Eye (tissue), 1 donor: Measurements from ENCODE around the gene SPG7.
"Not testable (repeated sequence)": the region's sequence is repeated elsewhere in the genome, so short reads cannot be mapped to it uniquely, and the experiment has no call there.

ENCODE experiments used
- DNase-seq: peaks from one replicate; pipeline ENCODE4 v3.0.0-alpha.2; 2015

Gene SPG7

DNA sequence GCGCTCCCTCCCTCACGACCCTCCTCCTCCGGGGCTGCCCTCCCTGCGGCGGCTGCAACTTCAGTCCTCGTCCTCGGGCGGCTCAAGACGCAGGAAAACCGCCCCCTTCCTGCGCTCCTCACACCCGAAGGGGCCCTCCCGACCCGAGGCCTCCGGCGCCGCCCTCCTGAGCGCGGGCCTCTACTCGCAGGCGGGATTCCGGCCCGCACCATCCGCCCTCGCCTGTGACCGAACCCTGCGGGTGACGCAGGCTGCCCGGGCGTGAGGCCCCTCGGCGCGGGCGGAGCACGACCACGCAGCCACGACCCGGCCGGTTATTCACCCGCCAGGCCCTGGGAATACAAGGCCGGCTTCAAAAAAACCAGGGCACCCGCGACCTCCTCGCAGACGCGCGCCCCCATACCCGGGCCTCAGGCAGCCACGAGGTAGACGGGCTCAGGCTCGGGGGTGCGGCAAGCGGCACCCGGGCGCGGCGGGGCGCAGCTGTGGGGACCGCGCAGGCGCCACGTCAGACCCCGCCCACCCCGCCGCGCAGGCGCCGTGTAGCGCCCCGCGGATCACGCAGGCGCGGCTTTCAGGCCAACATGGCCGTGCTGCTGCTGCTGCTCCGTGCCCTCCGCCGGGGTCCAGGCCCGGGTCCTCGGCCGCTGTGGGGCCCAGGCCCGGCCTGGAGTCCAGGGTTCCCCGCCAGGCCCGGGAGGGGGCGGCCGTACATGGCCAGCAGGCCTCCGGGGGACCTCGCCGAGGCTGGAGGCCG, at the start of gene SPG7:
Gene SPG7 (plus strand): TSS at position 570 of the 757 bp plus-strand sequence. CDS start 15 bp downstream, at position 585.
- peak; percentile 96 for DNase-seq

- no peak for DNase-seq
Measured at GRCh38 chr16:89458551-89458950, 49.7 kb upstream of the SPG7 start.

DNA sequence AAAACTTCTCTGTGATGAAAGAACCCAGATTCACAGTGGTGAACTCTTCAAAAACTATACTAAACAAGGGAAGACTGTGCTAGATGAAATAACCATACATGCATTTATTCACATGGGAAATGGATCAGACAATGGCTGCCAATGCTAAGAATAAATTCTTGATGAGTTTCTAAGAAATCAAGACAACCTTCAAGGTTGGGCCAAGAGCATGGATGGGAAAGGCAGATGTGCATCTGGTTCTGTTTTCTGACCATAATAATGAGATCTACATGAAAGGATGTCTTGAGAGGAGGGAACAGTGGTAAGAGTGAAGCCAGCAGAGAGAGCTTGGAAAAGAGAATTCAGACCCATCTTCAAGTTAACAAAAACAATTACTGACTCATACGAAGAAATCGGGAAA, 49.2 kb upstream of the SPG7 start:
- DNase-seq: no peak

DNA sequence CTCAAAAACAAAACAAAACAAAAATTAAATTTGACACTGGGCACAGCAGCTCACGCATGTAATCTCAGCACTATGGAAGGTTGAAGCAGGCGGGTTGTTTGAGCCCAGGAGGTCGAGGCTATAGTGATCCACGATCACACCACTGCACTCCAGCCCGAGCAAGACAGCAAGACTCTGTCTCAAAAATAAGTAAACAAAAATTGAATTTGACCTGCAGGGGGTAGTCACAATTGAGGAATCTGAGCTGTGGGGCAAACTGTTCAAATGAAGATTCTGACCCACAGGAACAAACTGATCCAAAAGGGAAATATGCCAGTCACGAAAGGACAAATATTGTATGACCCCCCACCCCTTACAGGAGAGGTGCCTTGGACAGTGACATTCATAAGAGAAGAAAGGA, 47.6 kb upstream of the SPG7 start:
- DNase-seq: no peak

DNA sequence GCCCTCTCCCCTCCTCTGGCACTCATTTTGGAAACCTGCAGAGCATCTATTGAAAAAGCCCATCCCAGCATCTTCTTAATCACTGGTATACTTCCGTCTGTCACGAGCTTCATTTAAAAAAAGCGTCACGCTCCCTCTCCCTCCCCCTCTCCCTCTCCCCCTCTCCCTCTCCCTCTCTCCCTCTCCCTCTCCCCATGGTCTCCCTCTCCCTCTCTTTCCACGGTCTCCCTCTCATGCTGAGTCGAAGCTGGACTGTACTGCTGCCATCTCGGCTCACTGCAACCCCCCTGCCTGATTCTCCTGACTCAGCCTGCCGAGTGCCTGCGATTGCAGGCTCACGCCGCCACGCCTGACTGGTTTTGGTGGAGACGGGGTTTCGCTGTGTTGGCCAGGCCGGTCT, 46.3 kb upstream of the SPG7 start:
- not testable (repeated sequence) for DNase-seq

GRCh38 chr16:89462639-89463038, 45.6 kb upstream of the SPG7 start:
- not testable (repeated sequence) for DNase-seq

GRCh38 chr16:89463312-89463711, 44.9 kb upstream of the SPG7 start:
- DNase-seq: not testable (repeated sequence)

- no peak for DNase-seq
Measured at GRCh38 chr16:89466920-89467319, 41.3 kb upstream of the SPG7 start.

GRCh38 chr16:89467382-89467781, 40.8 kb upstream of the SPG7 start:
- no peak for DNase-seq

DNA sequence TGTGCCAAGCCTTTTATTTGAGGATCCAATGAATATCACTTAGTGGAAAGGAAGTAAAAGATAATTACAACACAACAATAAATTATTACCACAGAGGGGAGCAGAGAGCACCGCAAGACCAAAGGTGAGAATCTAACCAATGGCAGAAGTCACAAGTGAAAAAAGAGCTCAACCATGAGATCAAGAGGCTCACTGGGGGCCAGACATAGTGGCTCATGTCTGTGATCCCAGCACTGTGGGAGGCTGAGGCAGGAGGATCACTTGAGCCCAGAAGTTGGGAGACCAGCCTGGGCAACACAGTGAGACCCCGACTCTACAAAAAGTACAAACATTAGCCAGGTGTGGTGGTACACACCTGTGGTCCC, 35.5 kb upstream of the SPG7 start:
- DNase-seq: no peak

GRCh38 chr16:89473136-89473712, 35.0 kb upstream of the SPG7 start:
- no peak for DNase-seq

GRCh38 chr16:89473791-89474414, 34.3 kb upstream of the SPG7 start:
- peak; percentile 24 for DNase-seq

- no peak for DNase-seq
Measured at GRCh38 chr16:89475144-89475543, 33.1 kb upstream of the SPG7 start.

GRCh38 chr16:89476379-89476778, 31.8 kb upstream of the SPG7 start:
- no peak for DNase-seq

- no peak for DNase-seq
Measured at GRCh38 chr16:89476811-89477261, 31.4 kb upstream of the SPG7 start.

DNA sequence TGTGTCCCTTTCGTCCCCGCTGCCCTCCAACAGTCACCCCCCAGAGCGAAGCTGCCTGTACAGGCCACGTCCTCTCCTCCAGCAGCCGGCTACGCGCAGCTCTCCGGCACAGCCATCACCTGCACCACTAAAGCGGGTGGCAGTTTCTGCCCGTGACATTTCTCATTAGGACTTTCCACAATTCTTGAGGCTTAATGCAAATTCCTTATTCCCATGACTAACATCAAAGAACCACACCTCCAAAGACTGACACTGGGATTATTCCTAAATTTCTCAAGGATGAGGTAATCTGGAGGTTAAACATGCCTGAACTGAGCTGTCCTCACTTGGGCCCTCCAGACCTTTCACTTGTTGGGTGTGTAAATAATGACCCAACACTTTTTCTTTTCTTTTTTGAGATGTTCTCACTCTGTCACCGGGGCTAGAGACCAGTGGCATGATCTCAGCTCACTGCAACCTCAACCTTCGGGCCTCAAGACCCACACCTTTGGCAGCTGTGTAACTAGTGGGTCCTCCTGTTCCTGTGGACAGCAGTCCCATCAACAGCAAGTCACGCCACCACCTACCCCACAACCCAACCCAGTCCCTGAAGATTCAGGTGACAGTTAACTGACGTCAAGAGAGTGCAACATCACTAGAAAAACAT, 29.5 kb upstream of the SPG7 start:
- no peak for DNase-seq

DNA sequence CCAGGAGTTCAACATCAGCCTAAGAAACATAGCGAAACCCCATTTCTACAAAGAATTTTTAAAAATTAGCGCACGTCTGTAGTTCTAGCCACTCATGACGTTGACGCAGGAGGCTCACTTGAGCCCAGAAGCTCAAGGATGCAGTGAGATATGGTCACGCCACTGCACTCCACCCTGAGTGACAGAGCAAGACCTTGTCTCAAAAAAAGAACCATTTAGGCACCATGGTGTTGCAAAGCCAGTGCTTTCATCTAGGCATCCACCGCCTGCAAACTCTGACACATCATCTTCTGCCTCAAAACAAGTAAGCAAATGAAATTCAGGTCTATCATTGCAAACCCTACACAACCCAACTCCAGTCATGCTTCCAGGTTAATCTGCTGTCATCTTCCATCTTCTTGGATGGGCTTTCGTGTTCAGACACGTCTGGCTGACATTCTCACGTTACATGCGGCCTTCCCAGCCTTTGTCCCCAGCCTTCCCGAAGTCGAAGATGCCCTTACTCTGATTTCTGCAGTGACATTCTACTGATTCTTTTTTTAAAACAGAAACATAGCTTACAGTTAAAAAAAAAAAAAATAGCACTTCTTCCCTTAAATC, 26.7 kb upstream of the SPG7 start:
- no peak for DNase-seq

- no peak for DNase-seq
Measured at GRCh38 chr16:89482150-89482816, 25.9 kb upstream of the SPG7 start.

DNA sequence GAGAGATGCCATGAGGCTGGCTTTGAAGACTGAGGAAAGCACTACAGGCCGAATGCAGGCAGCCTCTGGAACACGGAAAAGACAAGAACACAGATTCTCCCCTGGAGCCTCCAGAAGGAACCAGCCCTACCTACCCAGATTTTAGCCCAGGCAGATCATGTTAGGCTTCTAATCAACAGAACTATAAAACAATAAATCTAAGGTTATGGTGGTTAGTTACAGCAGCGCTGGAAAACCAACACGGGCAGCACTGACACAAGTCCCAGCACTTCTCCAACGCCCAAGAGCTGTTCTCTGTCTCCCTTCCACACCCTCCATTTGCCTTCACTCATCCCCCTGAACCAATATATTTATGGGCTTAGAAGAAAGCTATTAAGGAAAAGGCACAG, 25.4 kb upstream of the SPG7 start:
- no peak for DNase-seq

DNA sequence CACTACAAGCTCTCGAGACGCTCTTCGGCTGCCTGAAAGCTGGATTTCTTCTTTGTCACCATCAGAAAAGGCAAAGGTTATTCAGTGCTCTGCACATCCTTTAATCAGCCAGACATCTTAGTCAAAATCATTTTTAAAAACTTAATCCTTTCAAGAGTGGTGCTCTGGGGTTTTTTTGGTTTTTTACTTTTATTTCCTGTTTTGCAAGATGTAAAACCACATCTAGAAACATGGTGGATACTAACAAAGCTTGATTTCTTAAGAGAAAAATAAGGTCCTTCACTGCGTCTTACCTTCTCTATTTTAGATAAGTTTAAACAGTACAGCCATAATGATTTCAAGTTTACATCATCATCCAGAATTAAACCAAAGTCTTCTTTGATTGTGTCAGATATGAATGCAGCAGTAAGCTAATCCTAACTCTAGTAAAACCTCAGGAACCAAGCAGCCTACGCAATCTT, 24.1 kb upstream of the SPG7 start:
- no peak for DNase-seq

DNA sequence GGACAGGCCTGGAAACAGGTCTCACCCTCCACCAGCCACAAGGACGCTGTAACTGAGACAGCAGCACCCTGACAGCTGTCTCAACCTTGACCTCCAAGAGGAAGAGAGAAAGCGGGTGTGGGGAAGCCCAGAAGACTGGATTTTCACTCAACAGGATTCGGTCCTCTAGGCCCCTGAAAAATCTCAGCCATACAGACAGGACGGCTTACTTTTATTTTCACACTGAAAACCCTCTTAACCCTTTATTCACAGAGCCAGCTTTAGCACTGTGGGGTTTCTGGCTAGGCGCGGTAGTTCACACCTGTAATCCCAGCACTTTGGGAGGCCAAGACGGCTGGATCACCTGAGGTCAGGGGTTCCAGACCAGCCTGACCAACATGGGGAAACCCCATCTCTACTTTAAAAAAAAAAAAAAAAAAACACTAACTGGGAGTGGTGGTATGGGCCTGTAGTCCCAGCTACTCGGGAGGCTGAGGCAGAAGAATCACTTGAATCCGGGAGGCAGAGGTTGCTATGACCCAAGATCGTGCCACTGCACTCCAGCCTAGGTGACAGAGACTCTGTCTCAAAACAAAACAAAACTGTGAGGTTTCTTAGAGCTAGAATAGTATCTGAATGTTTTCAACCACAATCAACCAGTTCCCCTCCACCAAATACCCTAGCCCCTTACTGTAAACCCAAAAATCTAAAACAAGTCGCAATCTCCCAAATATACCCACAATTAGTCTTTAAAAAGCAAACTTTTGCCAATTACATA, 23.1 kb upstream of the SPG7 start:
- no peak for DNase-seq

DNA sequence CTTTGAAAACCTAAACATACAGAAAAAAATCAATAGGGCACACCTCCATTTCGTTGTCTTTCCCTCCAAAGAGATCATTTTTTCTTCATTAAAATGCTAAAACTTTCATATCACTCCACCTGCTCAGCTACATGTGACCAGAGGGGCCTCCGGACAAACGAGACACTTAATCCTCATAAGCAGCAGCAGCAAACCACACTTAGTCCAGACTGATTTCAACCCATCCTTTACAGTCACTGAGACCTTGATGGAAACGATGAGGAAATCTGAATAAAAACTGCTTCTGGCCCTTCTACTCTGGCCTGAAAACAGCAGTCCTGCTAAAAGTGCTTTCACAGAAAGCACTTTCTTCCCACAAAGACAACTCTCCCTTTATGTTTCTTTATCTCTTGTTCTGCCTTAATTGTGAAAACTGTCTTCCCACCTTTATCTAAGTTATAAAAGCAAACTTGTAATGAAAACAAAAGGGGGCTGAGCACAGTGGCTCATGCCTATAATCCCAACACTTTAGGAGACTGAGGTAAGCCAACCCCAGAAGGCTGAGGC, 22.4 kb upstream of the SPG7 start:
- no peak for DNase-seq
